Effector memory CD8-positive, alpha-beta T cell (primary cell): ENCODE data around the gene IGSF5.
"Not testable (repeated sequence)": the region's sequence is repeated elsewhere in the genome, so short reads cannot be mapped to it uniquely, and the experiment has no call there.

Experiments used
- ATAC-seq: fragments of 150-1000 bp; cut with Tn5 transposase; replicated peaks from 2 replicates; pipeline ENCODE4 v1.10.0; 2021; ENCODE audit warnings: mild to moderate bottlenecking, moderate library complexity
- DNase-seq, 3 experiments: peaks; one replicate each; pipeline ENCODE4 v3.0.0; 2021
- H3K27ac Mint-ChIP-seq, 2 donors: one replicate each; pipeline ENCODE4 v1.8.0; 2022; ENCODE audit warnings: mild to moderate bottlenecking in 2 of 2, mixed read lengths in 2 of 2, moderate library complexity in 2 of 2
- H3K27me3 Mint-ChIP-seq, 2 donors: one replicate each; pipeline ENCODE4 v1.8.0; 2022; ENCODE audit warnings: mixed read lengths in 2 of 2
- H3K36me3 Mint-ChIP-seq: one replicate; pipeline ENCODE4 v1.8.0; 2022; ENCODE audit warnings: mild to moderate bottlenecking, moderate library complexity, mixed read lengths; ENCODE audit not compliant: insufficient read depth
- H3K4me1 Mint-ChIP-seq, 2 donors: one replicate each; pipeline ENCODE4 v1.8.0; 2022; ENCODE audit warnings: low read depth in 2 of 2, mixed read lengths in 2 of 2
- H3K4me3 Mint-ChIP-seq, 2 donors: one replicate each; pipeline ENCODE4 v1.8.0; 2022; ENCODE audit warnings: mild to moderate bottlenecking in 2 of 2, mixed read lengths in 2 of 2, moderate library complexity in 2 of 2
- H3K9me3 Mint-ChIP-seq, 2 donors: one replicate each; pipeline ENCODE4 v1.8.0; 2022; ENCODE audit warnings: mixed read lengths in 2 of 2

The IGSF5 gene

DNA sequence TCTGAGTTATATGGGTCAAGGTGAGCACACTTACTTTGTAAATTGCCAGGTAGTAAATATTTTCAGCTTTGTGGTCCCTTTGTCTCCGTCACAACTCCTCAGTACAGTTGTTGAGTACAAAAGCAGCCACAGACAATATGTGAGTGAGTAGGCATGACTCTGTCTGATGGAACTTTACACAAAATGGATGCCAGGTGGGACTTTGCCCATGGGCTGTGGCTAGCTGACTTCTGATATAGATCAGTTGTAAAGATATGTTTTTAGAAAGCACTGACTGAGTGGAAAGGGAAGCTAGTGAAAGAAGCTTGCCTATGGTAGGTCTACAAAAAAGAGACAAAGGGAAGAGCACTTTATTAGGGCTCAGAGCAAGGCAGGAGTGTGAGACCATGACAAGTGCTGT is 23.1 kb upstream of the IGSF5 start:
- Mint-ChIP-seq H3K27ac (no peak overlapping the region), H3K4me1 (no peaks in the 10 kb centered on the region), H3K9me3 (no peaks in the 10 kb centered on the region), H3K27me3 (peaks cover 0 to 10% of the 10 kb centered on the region in 2 donors), H3K36me3 (no peaks in the 10 kb centered on the region), H3K4me3 (no peak overlapping the region)
- ATAC-seq (no peak), DNase-seq (no peak)

- Mint-ChIP-seq H3K4me3 (no peak overlapping the region), H3K27ac (no peak overlapping the region), H3K27me3 (no peaks in the 10 kb centered on the region), H3K4me1 (no peaks in the 10 kb centered on the region), H3K36me3 (no peaks in the 10 kb centered on the region), H3K9me3 (no peaks in the 10 kb centered on the region)
- no peak for ATAC-seq
- no peak for DNase-seq
Measured at GRCh38 chr21:39724944-39725343, 20.0 kb upstream of the IGSF5 start.

GRCh38 chr21:39726133-39726532 is 18.9 kb upstream of the IGSF5 start:
- H3K4me3 Mint-ChIP-seq: no peak overlapping the region
- no peak for ATAC-seq
- no peaks in the 10 kb centered on the region for H3K27me3 Mint-ChIP-seq
- no peaks in the 10 kb centered on the region for H3K4me1 Mint-ChIP-seq
- DNase-seq: no peak
- no peaks in the 10 kb centered on the region for H3K36me3 Mint-ChIP-seq
- no peak overlapping the region for H3K27ac Mint-ChIP-seq
- H3K9me3 Mint-ChIP-seq: no peaks in the 10 kb centered on the region

- ATAC-seq (no peak), DNase-seq (no peak)
- no peaks in the 10 kb centered on the region for H3K36me3 Mint-ChIP-seq
- no peaks in the 10 kb centered on the region for H3K4me1 Mint-ChIP-seq
- H3K4me3 Mint-ChIP-seq: no peak overlapping the region
- no peaks in the 10 kb centered on the region for H3K27me3 Mint-ChIP-seq
- H3K27ac Mint-ChIP-seq: no peak overlapping the region
- no peaks in the 10 kb centered on the region for H3K9me3 Mint-ChIP-seq
Measured at GRCh38 chr21:39727401-39728120, 17.4 kb upstream of the IGSF5 start.

GRCh38 chr21:39728341-39728740 is 16.6 kb upstream of the IGSF5 start:
- ATAC-seq (no peak), DNase-seq (no peak)
- Mint-ChIP-seq H3K4me1 (no peaks in the 10 kb centered on the region), H3K9me3 (no peaks in the 10 kb centered on the region), H3K36me3 (no peaks in the 10 kb centered on the region), H3K27me3 (no peaks in the 10 kb centered on the region), H3K27ac (no peak overlapping the region), H3K4me3 (no peak overlapping the region)

DNA sequence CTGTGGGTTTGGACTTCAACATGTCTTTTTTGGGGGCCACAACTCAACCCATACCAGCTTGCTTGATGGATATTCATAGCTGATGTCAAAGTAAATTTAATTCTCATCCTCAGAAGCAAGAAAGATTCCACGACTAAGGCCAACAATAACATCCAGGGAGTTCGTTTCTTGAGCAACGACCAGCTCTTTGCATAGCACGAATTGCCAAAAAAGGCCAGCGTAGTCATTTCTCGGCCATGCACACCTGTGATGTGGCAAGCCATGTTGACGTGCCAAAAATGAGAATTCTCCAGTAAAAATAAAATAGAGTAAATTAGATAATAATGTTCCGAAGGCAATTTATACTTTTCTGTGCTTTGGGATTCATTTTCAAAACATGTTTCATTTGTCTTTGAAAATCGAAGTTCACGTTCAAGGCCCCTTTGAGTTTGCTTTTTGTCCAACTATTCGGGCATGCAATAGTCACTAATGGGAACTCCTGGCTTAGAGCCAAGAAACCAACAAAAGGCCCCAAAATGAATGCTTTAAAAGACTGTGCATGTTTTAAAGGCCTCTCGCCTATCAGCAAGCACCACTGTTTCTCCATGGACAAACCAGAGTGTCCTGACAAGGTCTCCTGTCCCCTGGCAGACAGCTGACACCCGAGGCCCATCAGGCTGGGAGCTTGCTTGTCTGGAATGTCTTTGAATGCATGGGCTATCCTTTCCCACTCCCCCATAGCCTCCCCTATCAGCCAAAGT is 14.4 kb upstream of the IGSF5 start:
- Mint-ChIP-seq H3K9me3 (no peaks in the 10 kb centered on the region), H3K36me3 (no peaks in the 10 kb centered on the region), H3K27ac (no peak overlapping the region), H3K27me3 (no peaks in the 10 kb centered on the region), H3K4me3 (no peak overlapping the region), H3K4me1 (no peaks in the 10 kb centered on the region)
- no peak for ATAC-seq
- DNase-seq: no peak

DNA sequence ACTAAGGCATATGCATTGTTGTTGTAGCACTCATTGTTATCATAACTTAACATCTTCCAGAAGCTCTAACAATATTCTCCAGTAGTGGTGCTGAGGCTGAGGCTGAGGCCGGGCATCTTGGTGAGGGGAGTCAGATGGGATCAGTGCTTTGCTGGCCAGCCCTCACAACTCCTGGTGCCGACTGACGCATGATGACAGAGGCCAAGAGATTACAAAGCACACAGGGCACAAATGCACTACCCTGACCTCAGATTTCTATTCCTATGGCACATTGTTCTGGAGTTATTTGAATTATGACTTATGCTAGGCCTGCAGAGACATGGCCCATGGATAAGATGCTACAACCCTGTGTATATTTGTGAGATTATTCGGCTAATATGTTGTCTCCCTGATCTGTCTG is 8.3 kb upstream of the IGSF5 start:
- H3K36me3 Mint-ChIP-seq: no peaks in the 10 kb centered on the region
- H3K4me1 Mint-ChIP-seq: no peaks in the 10 kb centered on the region
- peaks cover 0 to 2% of the 10 kb centered on the region in 2 donors for H3K9me3 Mint-ChIP-seq
- no peak for DNase-seq
- no peaks in the 10 kb centered on the region for H3K27me3 Mint-ChIP-seq
- H3K4me3 Mint-ChIP-seq: no peak overlapping the region
- no peak overlapping the region for H3K27ac Mint-ChIP-seq
- no peak for ATAC-seq

DNA sequence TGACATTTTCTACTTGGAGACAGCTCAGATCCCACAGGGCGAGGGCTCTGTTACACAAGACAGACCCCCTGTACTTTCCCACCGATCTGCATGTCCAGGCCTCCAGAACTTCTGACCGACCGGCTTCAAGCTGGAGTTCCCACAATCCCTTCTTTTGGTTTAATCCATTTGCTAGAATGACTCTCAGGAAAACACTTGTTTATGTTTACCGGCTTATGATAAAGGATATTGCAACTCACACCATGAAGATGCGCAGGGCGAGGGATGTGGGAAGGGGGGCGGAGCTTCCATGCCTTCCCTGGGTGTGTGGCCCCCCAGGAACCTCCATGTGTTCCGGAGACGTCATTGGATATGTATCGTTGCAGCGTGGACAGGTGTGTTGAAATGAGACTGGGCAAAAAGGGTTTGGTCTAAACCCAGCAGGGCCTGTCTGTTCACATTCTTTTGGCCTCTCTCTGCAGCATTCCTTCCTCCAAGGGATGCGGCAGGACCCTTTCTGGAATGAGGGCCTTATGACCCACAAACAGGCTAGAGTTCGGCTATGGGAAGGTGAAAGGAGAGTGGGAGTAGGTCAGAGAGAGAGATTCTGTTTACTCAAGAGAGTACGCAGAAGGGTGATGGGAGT is 7.5 kb upstream of the IGSF5 start:
- Mint-ChIP-seq H3K4me1 (no peaks in the 10 kb centered on the region), H3K9me3 (peaks cover 0 to 2% of the 10 kb centered on the region in 2 donors), H3K27me3 (no peaks in the 10 kb centered on the region), H3K27ac (no peak overlapping the region), H3K4me3 (no peak overlapping the region), H3K36me3 (no peaks in the 10 kb centered on the region)
- DNase-seq (no peak), ATAC-seq (no peak)

DNA sequence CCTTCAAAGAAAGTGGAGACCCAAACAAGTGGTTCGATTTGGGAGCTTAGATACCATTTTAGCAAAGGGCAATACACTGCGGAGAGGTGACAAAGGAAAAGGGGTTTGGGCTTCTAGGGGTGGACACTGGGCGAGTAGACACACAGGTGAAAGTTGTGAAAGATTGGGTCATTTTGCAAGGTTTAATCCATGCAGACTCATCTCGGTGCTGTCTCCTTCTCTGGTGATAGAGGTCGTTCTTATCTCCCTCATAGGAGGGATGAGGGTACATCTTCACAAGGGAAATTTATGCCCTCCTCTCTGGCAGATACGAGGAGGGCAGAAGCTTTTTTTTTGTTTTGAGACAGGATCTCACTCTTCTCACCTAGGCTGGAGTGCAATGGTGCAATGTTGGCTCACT is 6.4 kb upstream of the IGSF5 start:
- Mint-ChIP-seq H3K36me3 (no peaks in the 10 kb centered on the region), H3K27me3 (no peaks in the 10 kb centered on the region), H3K4me3 (no peak overlapping the region), H3K27ac (no peak overlapping the region), H3K4me1 (no peaks in the 10 kb centered on the region), H3K9me3 (peaks cover 0 to 2% of the 10 kb centered on the region in 2 donors)
- ATAC-seq (no peak), DNase-seq (no peak)

DNA sequence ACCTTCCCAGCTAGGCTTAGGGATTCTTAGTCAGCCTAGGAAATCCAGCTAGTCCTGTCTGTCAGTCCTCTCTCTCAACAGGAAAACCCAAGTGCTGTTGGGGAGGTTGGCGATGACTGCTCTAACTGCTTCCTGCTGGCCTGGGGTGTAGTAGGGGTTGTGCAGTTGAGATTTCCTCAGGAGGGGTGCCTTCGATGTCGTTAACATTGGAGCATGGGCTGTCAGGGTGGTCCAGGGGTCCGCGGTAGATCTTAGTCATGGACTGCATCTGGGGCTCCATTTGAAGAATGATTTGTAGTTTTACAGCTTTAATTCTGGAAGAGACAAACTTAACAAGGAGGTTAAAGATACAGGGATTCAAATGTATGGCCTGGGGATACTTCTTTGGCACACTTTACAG is 5.5 kb upstream of the IGSF5 start:
- not testable (repeated sequence) for H3K9me3 Mint-ChIP-seq, DNase-seq, H3K36me3 Mint-ChIP-seq, H3K27me3 Mint-ChIP-seq, H3K27ac Mint-ChIP-seq, H3K4me1 Mint-ChIP-seq, H3K4me3 Mint-ChIP-seq, ATAC-seq

DNA sequence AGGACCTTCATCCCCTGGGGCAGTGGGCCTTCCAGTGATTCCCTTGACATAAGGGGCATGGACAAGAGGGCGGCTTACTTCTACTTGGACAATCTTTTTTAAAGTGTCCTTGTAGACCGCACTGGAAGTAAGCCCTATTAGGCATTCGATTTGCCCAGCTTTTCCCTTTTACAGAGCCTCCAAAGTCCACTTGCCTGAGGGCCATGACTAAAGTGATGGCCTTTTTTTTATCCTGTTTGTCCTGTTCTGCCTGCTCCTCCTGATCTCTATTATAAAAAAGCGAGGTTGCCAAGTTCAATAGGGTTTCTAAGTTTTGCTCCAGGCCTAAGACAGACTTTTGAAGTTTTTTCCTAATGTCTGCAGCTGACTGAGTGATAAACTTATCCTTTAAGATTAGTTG is 2.4 kb upstream of the IGSF5 start:
- not testable (repeated sequence) for H3K9me3 Mint-ChIP-seq, H3K4me3 Mint-ChIP-seq, H3K36me3 Mint-ChIP-seq, DNase-seq, ATAC-seq, H3K27ac Mint-ChIP-seq, H3K27me3 Mint-ChIP-seq, H3K4me1 Mint-ChIP-seq

GRCh38 chr21:39745332-39745731 is 349 bp downstream of the IGSF5 start:
- H3K27ac Mint-ChIP-seq, ATAC-seq: not testable (repeated sequence)

DNA sequence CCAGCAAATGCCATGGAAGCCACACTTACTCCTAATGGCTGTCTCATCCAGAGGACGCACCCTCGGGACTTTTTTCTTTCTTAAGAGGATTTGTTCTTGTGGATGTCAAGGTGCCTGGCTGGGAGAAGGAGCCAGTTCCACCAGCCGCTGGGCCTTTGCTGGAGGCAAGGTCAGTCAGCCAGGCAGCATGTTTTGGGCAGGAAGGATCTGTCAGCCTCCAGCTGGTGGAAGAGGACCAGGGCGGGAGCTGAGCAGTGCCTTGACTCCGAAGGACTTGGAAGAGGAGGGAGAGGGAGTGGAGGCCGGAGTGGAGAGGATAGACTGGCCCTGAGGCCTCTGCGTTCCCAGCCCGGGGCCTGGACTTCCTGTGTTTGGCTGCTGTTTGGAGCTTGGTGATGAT is 5.7 kb downstream of the IGSF5 start:
- H3K9me3 Mint-ChIP-seq: peaks cover 0 to 8% of the 10 kb centered on the region in 2 donors
- H3K27me3 Mint-ChIP-seq: peaks cover 0 to 7% of the 10 kb centered on the region in 2 donors
- no peak overlapping the region for H3K27ac Mint-ChIP-seq
- ATAC-seq (no peak), DNase-seq (no peak)
- H3K36me3 Mint-ChIP-seq: no peaks in the 10 kb centered on the region
- no peaks in the 10 kb centered on the region for H3K4me1 Mint-ChIP-seq
- H3K4me3 Mint-ChIP-seq: no peak overlapping the region

More at GRCh38 chr21:39745332-39745731, 349 bp downstream of the IGSF5 start:
- H3K27me3 Mint-ChIP-seq, H3K4me1 Mint-ChIP-seq, H3K36me3 Mint-ChIP-seq, H3K9me3 Mint-ChIP-seq, DNase-seq, H3K4me3 Mint-ChIP-seq: not testable (repeated sequence)

- H3K27me3 Mint-ChIP-seq: peaks cover 0 to 10% of the 10 kb centered on the region in 2 donors
- H3K4me1 Mint-ChIP-seq: no peaks in the 10 kb centered on the region
- ATAC-seq (no peak), DNase-seq (no peak)
- H3K36me3 Mint-ChIP-seq: no peaks in the 10 kb centered on the region
- peaks cover 4 to 8% of the 10 kb centered on the region in 2 donors for H3K9me3 Mint-ChIP-seq
- H3K27ac Mint-ChIP-seq: no peak overlapping the region
- H3K4me3 Mint-ChIP-seq: no peak overlapping the region
Measured at GRCh38 chr21:39754811-39755210, 9.8 kb downstream of the IGSF5 start.
